ENCODE results near the gene SOCS7.
A peak's percentile ranks its signal among the peaks of the same experiment; 100 is the strongest.

The SOCS7 gene

GRCh38 chr17:38369124-38369886 lies 17.7 kb downstream of the SOCS7 start:
- DNase-seq: no peak

DNA sequence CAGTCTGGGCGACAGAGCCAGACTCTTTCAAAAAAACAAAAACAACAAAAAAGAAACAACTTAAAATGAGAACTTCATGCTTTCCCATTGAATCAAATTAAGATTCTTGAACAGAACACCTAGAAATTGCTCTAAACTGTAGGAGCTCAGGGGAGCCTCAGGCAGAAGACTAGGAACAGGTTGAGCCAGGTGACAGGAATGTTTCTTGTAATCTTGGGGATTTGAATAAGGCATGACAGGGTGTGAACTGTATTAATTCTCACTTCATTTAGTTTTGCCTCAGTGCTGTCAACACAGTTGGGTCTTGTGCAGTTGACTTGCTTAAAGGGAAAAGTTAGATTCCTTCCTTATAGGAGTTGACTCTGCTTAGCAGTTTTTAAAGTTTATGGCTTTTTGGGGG lies 27.8 kb downstream of the SOCS7 start:
- DNase-seq: no peak

DNA sequence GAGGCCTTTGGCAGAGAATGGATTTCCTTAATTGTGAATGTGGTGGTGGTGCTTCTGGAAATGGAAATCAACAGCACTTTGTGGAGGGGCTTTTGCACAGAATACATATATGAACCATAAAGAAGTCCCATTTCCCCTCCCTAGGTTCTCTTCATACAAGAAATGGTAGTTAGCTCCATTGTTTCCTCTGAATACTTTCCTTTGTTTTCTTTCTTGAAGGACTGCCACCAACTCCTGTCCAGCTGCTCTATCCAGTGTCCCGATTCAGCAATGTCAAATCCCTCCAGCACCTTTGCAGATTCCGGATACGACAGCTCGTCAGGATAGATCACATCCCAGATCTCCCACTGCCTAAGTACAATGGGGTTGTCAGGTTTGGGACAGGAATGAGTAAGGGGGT lies 43.4 kb downstream of the SOCS7 start:
- no peak for DNase-seq

- DNase-seq: no peak
Measured at GRCh38 chr17:38397227-38397626, 45.6 kb downstream of the SOCS7 start.

GRCh38 chr17:38400286-38400685 lies 48.6 kb downstream of the SOCS7 start:
- no peak for DNase-seq

GRCh38 chr17:38401459-38401858 lies 49.8 kb downstream of the SOCS7 start:
- no peak for DNase-seq

GRCh38 chr17:38402897-38403296 lies 51.3 kb downstream of the SOCS7 start:
- DNase-seq: no peak

DNA sequence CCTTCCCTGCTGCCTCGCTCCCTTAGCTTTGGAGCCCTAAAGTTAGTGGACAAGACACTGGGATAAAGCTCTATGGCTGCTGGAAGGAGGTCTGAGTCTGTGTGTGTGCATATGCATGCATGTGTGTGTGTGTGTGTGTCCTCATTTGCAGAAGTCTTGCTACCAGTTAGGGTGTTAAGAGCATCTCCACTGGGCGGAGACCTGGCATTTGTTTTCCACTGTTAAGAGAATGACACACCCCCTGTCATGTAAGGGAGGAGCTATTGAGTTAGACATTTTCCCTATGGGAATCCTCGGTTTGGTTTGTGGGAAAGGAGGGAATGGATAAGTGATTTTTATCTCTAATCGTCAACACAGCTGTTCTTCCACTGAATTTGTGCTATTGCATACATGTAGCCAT lies 51.8 kb downstream of the SOCS7 start:
- DNase-seq: no peak

DNA sequence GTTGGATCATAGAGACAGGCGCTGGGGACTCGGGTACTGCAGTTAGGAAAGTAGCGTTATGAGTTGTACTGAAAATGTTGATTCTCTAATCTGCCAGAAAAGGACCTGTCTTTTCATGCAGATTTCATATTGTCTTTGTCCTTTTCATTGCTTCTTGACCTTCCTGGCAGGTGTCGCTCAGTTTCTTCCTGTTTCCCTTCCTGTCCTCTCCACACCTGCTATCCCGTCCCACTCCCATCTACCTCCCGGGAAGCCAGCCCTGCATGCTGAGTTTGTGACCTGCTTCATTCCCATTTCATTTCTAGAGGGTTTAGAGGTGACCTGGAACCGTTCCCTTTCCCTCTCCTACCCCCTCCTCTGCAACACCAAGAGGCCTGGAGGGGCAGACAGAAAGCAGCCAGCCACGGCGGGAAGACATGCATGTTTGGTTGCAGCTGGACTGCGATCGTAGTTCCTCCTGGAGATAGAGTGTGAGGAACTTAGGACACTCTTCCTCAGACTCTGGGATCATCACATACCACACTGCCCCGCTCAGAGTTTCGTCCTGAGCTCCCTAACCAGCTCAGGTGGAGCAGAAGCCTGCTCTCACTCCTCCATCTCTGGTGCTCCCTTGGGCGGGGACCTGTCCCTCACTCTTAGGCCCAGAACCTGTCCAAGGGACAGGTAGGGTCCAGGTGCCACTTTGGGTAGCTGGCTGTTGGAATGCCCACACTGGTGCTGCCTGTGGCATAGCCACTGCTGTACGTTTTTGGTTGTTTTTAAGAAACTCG lies 52.7 kb downstream of the SOCS7 start:
- DNase-seq: no peak

- DNase-seq: no peak
Measured at GRCh38 chr17:38405654-38406053, 54.0 kb downstream of the SOCS7 start.

- no peak for DNase-seq
Measured at GRCh38 chr17:38410201-38410600, 58.6 kb downstream of the SOCS7 start.

DNA sequence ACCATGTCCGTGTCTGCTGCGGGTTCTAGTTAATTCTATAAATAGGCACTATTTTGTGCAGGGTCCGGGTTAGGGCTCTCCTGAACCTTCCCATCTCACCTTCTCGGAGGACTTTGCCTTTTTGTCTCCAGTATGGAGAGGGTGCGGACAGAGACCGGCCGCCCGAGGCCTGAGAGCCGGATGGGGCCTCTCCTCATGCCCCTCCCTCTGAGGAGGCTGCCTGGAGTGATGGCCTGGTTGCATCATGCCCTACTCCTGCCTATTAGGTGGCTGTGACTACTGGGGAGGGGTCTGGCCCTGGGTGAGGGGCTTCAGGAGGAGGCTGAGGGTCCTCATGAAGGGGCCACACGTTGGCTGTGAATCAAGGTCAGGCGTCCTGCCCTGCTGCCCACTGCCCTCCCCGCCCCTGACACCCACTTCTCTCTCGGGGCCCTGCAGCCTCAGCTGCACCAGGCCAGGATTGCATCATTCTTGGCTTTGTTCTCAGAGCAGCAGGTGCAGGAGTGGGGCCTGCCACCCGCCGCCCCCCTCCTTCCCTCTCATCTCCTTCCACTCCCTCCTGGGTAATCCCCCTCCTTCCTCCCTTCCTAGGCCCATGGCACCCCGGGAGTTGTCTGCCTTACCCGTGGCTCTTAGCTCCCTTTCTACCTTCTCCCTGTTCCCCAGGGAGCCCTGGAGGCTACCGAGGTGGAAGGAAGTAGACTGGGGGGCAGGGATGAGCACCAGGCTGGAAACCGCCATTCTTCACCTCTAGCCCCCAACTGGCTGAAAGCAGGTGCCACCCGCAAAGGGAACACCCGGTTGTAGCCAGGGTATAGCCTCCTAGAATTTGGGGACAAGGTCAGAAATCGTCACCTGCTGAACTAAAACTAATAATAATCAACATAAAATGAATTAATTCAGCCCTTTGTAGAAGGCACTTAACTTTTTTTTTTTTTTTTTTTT lies 63.9 kb downstream of the SOCS7 start:
- peak; percentile 66 for DNase-seq

GRCh38 chr17:38416840-38417209 lies 65.2 kb downstream of the SOCS7 start:
- DNase-seq: no peak

- DNase-seq: no peak
Measured at GRCh38 chr17:38417210-38417951, 65.7 kb downstream of the SOCS7 start.

GRCh38 chr17:38418062-38418692 lies 66.5 kb downstream of the SOCS7 start:
- DNase-seq: no peak

DNA sequence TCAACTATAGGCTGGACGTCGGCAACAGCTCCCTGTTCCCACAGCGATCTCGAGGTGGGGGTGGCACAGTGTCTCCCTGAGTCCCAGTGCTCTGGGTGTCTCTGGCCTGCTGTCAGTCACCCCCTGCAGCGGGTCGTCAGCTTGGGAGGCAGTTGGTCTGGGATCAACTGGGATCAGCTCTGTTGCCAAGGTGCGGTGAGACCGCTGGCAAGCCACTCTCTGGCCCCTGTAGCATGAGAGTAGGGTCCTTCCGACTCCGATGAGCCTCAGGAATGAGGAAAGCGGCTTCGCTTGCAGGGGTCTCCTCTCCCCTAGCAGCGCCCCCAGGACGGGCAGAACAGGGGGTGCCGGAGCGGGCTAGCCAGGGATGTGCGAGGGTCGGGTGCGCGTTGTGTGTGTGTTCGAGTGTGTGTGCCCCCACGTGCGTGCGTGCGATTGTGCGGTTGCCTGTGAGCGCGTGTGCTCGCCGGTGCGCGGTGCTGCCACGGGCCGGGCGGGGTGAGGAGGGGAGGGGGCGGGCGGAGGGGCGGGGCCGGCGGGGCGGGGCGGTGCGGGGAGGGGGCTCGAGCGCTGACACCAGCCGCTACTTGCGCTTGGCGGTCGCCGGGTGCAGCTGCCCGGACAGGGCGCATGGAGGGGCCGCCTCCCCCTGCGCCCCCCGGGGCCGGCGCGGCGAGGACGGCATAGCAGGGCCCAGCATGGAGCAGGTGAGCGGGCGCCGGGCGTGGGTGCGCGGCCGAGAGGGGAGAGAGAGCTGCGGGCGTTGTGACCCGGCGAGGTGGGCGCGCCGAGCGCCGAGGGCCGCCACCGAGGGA lies 67.3 kb downstream of the SOCS7 start:
- DNase-seq: no peak

DNA sequence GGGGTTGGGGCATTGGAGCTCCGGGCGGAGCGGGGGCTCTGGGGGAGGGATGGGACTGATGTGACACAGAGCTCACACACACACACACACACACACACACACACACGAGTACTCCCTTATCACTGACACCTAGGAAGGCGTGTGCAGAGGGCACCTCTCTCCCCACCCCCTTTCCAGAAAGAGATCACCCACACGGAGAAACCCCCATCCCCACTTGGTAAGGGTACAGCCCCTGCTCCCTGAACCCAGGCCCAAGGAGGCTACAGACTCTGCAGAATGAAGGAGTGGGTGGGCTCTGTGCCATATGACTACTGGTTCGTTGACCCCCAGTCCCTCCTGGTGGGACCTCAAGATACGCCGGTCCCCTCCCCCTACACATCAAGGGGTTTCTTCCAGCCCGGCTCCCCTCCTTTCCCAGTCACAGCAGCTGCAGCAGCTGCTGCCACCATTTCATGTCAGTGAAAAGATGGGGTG lies 67.9 kb downstream of the SOCS7 start:
- DNase-seq: no peak

DNA sequence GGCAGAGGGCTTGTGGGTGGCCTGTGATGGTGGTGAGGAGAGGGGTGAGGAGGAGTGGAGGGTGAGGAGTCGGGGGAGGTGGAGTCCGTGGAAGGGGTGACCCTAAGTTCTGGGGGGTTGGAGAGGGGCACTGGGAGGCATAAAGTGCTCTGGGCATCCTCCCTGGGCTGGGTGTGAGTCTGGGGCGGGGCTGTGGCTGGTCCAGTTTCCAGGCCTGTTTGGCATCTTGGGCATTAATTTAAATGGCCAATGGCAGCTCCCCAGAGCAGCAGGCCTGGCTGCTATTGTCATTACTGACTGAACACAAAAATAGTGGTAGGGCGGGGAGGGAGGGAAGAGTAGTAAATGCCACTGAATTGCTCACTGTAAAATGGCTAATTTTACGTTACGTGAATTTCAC lies 68.9 kb downstream of the SOCS7 start:
- peak; percentile 53 for DNase-seq

GRCh38 chr17:38421171-38421841 lies 69.7 kb downstream of the SOCS7 start:
- DNase-seq: peak; percentile 89

Measured in right hindlimb (tissue), 1 donor.